Type B pancreatic cell (in vitro differentiated cells): ENCODE data around the gene CEP83. TPM values are rescaled to one million over a fixed set of nuclear protein-coding genes. Genes with fewer than 3 reads are reported as not detected.
"Not testable (repeated sequence)": the region's sequence is repeated elsewhere in the genome, so short reads cannot be mapped to it uniquely, and the experiment has no call there.

ENCODE experiments used
- DNase-seq: peaks from one replicate; pipeline ENCODE4 v3.0.0; 2021; ENCODE audit warnings: mixed read lengths; ENCODE audit not compliant: unreplicated experiment; ENCODE audit errors: extremely low spot score
- H3K27ac Mint-ChIP-seq: 2 replicates; pipeline ENCODE4 v1.8.0; 2021; ENCODE audit warnings: mild to moderate bottlenecking, mixed read lengths
- H3K27me3 Mint-ChIP-seq: 2 replicates; pipeline ENCODE4 v1.8.0; 2021; ENCODE audit warnings: mixed read lengths
- H3K36me3 Mint-ChIP-seq: 2 replicates; pipeline ENCODE4 v1.8.0; 2021; ENCODE audit warnings: mixed read lengths
- H3K4me1 Mint-ChIP-seq: one replicate; pipeline ENCODE4 v1.8.0; 2021; ENCODE audit warnings: mixed read lengths; ENCODE audit not compliant: unreplicated experiment
- H3K4me3 Mint-ChIP-seq: 2 replicates; pipeline ENCODE4 v1.8.0; 2021; ENCODE audit warnings: mild to moderate bottlenecking, mixed read lengths
- H3K9me3 Mint-ChIP-seq: 2 replicates; pipeline ENCODE4 v1.8.0; 2021; ENCODE audit warnings: mixed read lengths
- total RNA-seq: library from RNA; stranded (reverse); gene quantifications from 2 replicates; pipeline ENCODE4 v1.2.1, GENCODE V29; 2021; ENCODE audit warnings: low replicate concordance
- TF ChIP-seq, protein P1 (sequence below): fragments of 200-600 bp; sonication (generic); conservative IDR thresholded peaks from 2 replicates; pipeline ENCODE4 v1.5.0; 2021; ENCODE audit warnings: antibody characterized with exemption, mild to moderate bottlenecking

Gene CEP83
- total RNA-seq, 1 donor from 2014 or later, result 22.1 TPM

DNA sequence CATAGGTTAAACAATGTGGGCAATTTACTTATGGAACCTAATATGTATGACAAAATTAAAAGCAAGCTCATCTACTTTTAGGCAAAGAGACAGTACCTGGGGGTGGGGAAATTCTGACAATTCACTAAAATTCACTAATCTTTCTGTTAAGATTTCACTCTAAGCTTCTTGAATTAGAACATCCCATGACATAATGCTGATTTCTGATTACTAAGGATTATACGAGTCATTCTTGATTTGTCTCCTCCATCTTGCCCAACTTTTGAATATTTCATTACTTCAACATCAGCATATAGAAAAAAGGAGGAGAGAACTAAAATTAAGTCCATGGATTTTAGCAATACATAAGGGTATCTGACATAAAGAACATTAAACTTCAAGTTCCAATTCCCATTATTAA lies 2.4 kb downstream of the CEP83 start:
- Mint-ChIP-seq H3K27me3 (no peaks in the 10 kb centered on the region), H3K4me1 (peaks cover 18% of the 10 kb centered on the region), H3K4me3 (peak overlapping the region; percentile 68), H3K9me3 (peaks cover 3% of the 10 kb centered on the region), H3K36me3 (peaks cover 39% of the 10 kb centered on the region), H3K27ac (no peak overlapping the region)
- TF ChIP-seq, protein P1, sequence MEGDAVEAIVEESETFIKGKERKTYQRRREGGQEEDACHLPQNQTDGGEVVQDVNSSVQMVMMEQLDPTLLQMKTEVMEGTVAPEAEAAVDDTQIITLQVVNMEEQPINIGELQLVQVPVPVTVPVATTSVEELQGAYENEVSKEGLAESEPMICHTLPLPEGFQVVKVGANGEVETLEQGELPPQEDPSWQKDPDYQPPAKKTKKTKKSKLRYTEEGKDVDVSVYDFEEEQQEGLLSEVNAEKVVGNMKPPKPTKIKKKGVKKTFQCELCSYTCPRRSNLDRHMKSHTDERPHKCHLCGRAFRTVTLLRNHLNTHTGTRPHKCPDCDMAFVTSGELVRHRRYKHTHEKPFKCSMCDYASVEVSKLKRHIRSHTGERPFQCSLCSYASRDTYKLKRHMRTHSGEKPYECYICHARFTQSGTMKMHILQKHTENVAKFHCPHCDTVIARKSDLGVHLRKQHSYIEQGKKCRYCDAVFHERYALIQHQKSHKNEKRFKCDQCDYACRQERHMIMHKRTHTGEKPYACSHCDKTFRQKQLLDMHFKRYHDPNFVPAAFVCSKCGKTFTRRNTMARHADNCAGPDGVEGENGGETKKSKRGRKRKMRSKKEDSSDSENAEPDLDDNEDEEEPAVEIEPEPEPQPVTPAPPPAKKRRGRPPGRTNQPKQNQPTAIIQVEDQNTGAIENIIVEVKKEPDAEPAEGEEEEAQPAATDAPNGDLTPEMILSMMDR, result no peak
- DNase-seq, result no peak

DNA sequence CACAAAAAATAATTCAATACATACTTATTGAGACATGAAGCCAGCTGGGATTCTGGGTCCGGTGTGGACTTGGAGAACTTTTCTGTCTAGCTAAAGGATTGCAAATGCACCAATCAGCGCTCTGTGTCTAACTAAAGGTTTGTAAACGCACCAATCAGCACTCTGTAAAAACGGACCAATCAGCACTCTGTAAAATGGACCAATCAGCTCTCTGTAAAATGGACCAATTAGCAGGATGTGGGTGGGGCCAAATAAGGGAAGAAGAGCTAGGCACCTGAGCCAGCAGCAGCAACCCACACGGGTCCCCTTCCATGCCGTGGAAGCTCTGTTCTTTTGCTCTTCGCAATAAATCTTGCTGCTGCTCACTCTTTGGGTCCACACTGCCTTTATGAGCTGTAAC lies 5.3 kb downstream of the CEP83 start:
- Mint-ChIP-seq H3K4me1 (peaks cover 10% of the 10 kb centered on the region), H3K36me3 (peaks cover 45% of the 10 kb centered on the region)
- not testable (repeated sequence) for DNase-seq, H3K27ac Mint-ChIP-seq, H3K27me3 Mint-ChIP-seq, H3K4me3 Mint-ChIP-seq, H3K9me3 Mint-ChIP-seq

DNA sequence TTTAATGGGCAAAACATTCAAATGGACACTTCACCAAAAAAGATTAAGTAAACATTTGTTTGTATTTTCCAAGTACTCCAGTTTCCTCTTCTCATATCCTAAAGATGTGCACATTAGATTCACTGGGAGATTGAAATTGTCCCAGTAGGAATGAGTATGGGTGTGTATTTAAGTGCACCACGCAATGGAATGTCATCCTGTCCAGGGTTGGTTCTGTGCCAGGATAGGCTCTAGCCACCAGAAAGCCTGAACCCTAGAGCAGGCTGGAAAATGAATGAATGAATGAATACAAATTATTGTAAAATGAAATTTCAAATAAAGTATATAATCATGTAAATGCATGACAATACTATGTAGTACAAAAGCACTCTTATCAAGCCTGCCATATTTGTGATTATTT lies 14.0 kb downstream of the CEP83 start:
- H3K9me3 Mint-ChIP-seq, result peaks cover 7% of the 10 kb centered on the region
- H3K27ac Mint-ChIP-seq, result no peak overlapping the region
- TF ChIP-seq, protein P1, result no peak
- H3K4me3 Mint-ChIP-seq, result no peak overlapping the region
- H3K27me3 Mint-ChIP-seq, result no peaks in the 10 kb centered on the region
- DNase-seq, result no peak
- no peaks in the 10 kb centered on the region for H3K4me1 Mint-ChIP-seq
- H3K36me3 Mint-ChIP-seq, result peaks cover 14% of the 10 kb centered on the region

DNA sequence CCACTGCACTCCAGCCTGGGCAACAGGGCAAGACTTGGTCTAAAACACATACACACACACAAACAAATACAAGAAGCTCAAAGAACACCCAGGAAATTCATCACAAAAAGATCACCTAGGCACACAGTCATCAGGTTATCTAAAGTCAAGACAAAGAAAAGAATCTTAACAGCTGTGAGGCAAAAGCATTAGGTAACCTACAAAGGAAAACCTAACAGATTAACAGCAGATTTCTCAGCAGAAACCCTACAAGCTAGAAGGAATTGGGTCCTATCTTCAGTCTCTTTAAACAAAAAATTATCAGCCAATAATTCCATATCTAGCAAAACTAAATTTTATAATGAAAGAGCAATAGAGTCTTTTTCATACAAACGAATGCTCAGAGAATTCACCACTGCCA lies 22.4 kb downstream of the CEP83 start:
- peaks cover 4% of the 10 kb centered on the region for H3K9me3 Mint-ChIP-seq
- H3K4me3 Mint-ChIP-seq, result no peak overlapping the region
- peaks cover 5% of the 10 kb centered on the region for H3K36me3 Mint-ChIP-seq
- no peak overlapping the region for H3K27ac Mint-ChIP-seq
- no peaks in the 10 kb centered on the region for H3K27me3 Mint-ChIP-seq
- H3K4me1 Mint-ChIP-seq, result peaks cover 14% of the 10 kb centered on the region
- DNase-seq, result no peak
- TF ChIP-seq, protein P1, result no peak

DNA sequence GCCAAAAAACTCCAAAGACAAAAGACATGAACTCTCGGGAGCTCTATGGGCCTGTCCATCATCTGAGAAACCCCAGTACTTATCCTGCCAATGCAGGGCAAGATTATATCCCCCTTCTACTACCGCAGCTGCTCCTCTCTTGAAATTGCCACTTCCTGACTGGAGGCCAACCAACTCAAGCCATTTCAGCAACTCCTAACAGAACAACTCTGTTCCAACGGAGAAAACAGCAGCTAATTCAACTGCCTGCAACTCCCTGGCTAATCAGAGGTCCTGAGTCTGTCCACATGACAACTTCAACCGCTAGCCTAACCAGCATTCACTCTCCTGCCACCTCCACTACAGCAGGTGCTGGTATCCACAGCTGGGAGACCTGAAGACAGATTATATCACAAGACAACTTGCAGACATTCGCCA lies 24.1 kb downstream of the CEP83 start:
- Mint-ChIP-seq H3K4me1 (peaks cover 14% of the 10 kb centered on the region), H3K27ac (no peak overlapping the region), H3K27me3 (no peaks in the 10 kb centered on the region), H3K4me3 (no peak overlapping the region), H3K9me3 (peaks cover 4% of the 10 kb centered on the region), H3K36me3 (peaks cover 16% of the 10 kb centered on the region)
- TF ChIP-seq, protein P1, result no peak
- DNase-seq, result no peak

DNA sequence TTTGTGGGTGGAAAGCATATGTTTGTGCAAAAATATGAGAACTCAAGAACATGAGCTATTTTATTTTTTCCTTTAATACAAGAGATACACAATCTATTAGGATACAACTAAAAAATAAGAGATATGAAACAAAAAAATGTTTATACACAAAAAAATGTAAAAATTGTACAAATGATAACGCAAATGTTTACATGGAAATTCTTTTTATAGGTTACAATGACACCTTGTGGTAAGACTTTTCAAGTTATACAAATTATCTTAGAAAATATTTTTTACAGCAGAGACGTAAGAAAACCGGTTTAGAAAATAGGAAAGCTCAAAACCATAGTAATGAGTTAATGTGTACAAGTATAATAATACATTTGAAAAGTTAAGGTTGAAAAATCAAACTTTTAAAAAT lies 25.5 kb downstream of the CEP83 start:
- Mint-ChIP-seq H3K9me3 (peaks cover 4% of the 10 kb centered on the region), H3K4me1 (peaks cover 14% of the 10 kb centered on the region), H3K27ac (peak overlapping the region; percentile 77), H3K4me3 (no peak overlapping the region), H3K27me3 (no peaks in the 10 kb centered on the region), H3K36me3 (peaks cover 16% of the 10 kb centered on the region)
- DNase-seq, result no peak
- TF ChIP-seq, protein P1, result peak; percentile 50
